HepG2 (cell line): ENCODE results near the gene KMT2A. TPM values are rescaled to one million over a fixed set of nuclear protein-coding genes. Genes with fewer than 3 reads are reported as not detected.

Experiments used
- CENPBD1 ChIP-seq: sonication (generic); formaldehyde crosslinking; IDR thresholded peaks from 2 replicates; pipeline ENCODE4 v1.8.0; 2022; ENCODE audit warnings: missing genetic modification reagents, low read depth, mild to moderate bottlenecking, borderline replicate concordance
- CENPX ChIP-seq: sonication (generic); formaldehyde crosslinking; IDR thresholded peaks from 2 replicates; pipeline ENCODE4 v1.9.0; 2021; ENCODE audit warnings: mild to moderate bottlenecking, missing genetic modification reagents, moderate library complexity
- HNF4G ChIP-seq, 2 experiments: sonication (generic) in 1 of 2; formaldehyde crosslinking in 1 of 2; IDR thresholded peaks; 2 replicates each; pipeline versions ENCODE4 v1.4.0 to v1.6.1; 2011 to 2020; ENCODE audit warnings: borderline replicate concordance in 2 of 2, low read depth in 2 of 2, mild to moderate bottlenecking in 2 of 2, low read length in 1 of 2, missing genetic modification reagents in 1 of 2, moderate library complexity in 1 of 2
- KIAA2018 ChIP-seq: sonication (generic); formaldehyde crosslinking; IDR thresholded peaks from 2 replicates; pipeline ENCODE4 v1.5.0; 2020; ENCODE audit warnings: mild to moderate bottlenecking, missing genetic modification reagents, borderline replicate concordance
- ZC3H13 ChIP-seq: sonication (generic); formaldehyde crosslinking; IDR thresholded peaks from 2 replicates; pipeline ENCODE4 v1.8.1; 2023; ENCODE audit warnings: mild to moderate bottlenecking, missing genetic modification reagents, moderate library complexity
- ZNF564 ChIP-seq: sonication (generic); formaldehyde crosslinking; IDR thresholded peaks from 2 replicates; pipeline ENCODE4 v1.8.1; 2023; ENCODE audit warnings: mild to moderate bottlenecking, missing genetic modification reagents
- ZNF646 ChIP-seq: sonication (generic); formaldehyde crosslinking; IDR thresholded peaks from 2 replicates; pipeline ENCODE4 v1.9.0; 2021; ENCODE audit warnings: mild to moderate bottlenecking, missing genetic modification reagents
- ZSCAN21 ChIP-seq: sonication (generic); formaldehyde crosslinking; IDR thresholded peaks from 2 replicates; pipeline ENCODE4 v1.8.0; 2022; ENCODE audit warnings: mild to moderate bottlenecking, missing genetic modification reagents, moderate library complexity, borderline replicate concordance
- polyA plus RNA-seq, 8 experiments: library from polyadenylated mRNA; depleted of rRNA in 3 of 8; stranded (reverse) in 7 of 8; unstranded in 1 of 8; fragments of >200 nt; fragmentation: Illumina TruSeq in 4 of 8; extraction: Trizol in 4 of 8; gene quantifications; 2 replicates each; pipeline versions ENCODE4 v1.2.1 to v1.2.3, GENCODE V29; 2011 to 2016; ENCODE audit warnings: low read depth in 4 of 8, missing spikeins in 1 of 8, mixed read lengths in 1 of 8; ENCODE audit not compliant: insufficient read depth in 1 of 8
- total RNA-seq, 5 experiments: library from RNA; depleted of rRNA; stranded (reverse); fragments of >200 nt; fragmentation: Illumina TruSeq; extraction: Trizol; gene quantifications; 2 replicates each; pipeline ENCODE4 v1.2.3, GENCODE V29; 2016; ENCODE audit warnings: low read depth in 1 of 5

The KMT2A gene
- total and polyA plus RNA-seq, 2 of the 13 experiments (the other 11 are each of a cell fraction or from before 2014, with no cell fraction given) = 12.4 to 20.0 TPM

- TF ChIP-seq KIAA2018 (no peak), ZC3H13 (CRISPR knock-in tag) (no peak), HNF4G (IDR thresholded peaks at IDR 0.05; ENCODE audit: borderline replicate concordance, low read depth, low read length) (no peak), HNF4G (CRISPR knock-in tag; IDR thresholded peaks at IDR 0.05; ENCODE audit: borderline replicate concordance, low read depth) (no peak), CENPBD1 (CRISPR knock-in tag) (no peak), ZSCAN21 (CRISPR knock-in tag) (no peak), ZNF646 (no peak), ZNF564 (CRISPR knock-in tag) (no peak), CENPX (CRISPR knock-in tag) (no peak)
Observed at GRCh38 chr11:118437208-118438125, 1.2 kb downstream of the KMT2A start (continued).
